HG03196 (cell line): ENCODE results near the gene HOXD8.

ENCODE experiments used
- ATAC-seq: cut with Tn5 transposase; IDR thresholded peaks from one replicate; pipeline ENCODE4 v1.9.1; 2021; ENCODE audit not compliant: unreplicated experiment

HOXD8 gene

DNA sequence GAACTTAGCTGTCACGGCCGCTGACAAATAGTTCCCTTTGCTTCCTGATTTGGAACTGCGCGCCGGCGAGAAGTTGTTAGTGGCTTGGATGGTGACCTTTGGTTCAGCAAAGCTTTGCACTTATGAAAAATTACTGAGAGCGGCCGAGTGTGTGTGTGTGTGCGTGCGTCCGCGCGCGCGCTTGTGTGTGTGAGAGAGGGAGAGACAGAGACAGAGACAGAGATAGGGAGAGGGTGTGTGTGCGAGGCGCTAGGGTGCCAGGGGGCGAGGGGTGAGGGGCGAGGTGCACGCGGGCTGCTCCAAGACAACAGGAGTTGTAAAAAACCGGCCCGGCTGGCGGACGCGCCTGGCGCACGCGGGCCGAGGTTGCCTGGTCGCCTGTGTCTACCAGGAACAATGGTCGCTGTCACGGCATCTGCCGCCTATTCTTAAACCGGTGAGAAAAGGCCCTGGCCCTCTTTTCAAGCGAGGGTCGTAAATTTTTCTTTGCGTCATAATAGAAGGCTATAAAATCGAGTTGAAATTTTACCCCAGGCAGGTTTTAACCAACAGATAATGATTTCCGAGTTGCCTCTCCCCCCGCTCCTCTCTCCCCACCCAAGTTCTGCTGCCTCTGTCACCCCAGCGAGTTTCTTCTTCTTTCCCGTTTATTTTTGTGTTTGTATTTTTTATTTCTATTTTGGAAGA, 28.1 kb downstream of the HOXD8 start:
- no peak for ATAC-seq

DNA sequence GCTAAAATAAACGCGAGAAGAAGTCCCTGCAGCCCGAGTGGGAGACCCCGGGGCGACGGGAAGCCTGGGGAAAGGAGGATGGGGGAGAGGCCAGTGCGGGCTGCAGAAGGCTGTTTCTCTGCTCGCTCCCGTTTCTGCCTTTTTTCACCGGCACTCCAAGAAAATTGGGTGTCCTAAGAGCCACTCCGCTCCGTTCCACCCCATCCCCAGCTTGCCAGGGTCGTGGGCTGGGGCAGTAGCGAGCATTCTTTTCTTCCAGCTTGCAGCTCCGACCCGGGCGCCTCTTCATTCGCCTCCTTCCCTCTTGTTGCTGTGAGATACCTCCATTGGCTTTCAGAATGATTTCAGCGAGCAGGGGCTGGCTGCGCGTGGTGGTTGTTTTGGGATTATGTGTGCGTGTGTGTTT, 28.7 kb downstream of the HOXD8 start:
- ATAC-seq, result no peak

DNA sequence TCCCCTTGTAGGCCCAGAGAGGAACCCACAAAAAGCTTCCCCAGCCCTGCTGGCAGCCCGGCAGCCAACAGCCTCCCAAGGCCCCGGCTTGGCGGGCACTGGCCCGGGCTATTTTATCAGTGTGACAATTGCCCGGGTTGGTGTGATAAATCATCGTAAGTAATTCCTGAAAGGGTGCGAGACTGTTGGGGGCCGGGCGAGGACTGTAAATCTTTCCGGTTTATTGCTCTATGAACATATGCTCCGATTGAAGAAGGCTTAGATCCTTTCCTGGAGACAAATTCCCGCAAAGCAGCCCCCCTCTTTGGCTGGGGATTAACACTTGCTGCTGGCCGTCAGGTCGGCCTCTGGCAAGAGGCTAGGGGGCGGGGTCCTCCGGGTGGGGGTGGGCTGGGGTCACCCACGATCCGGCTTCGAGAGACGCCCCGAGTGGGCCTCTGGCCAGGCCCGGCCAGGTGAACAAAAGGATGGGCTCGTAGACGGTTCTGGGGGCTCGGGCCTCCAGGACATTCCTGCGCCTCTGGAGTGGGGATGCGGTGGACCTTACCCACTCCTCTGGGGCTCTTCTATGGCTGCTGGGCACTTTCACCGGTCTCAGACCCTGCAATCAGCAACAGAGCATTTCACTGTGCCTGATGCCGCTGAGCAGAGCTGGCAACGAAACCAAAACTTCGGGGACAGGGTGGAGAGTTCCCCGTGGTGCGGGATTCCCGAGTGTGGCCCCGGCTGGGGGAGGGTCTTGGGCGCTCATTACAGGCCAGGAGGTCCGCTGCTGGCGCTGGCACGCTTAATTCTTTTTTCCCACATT, 29.6 kb downstream of the HOXD8 start:
- no peak for ATAC-seq

DNA sequence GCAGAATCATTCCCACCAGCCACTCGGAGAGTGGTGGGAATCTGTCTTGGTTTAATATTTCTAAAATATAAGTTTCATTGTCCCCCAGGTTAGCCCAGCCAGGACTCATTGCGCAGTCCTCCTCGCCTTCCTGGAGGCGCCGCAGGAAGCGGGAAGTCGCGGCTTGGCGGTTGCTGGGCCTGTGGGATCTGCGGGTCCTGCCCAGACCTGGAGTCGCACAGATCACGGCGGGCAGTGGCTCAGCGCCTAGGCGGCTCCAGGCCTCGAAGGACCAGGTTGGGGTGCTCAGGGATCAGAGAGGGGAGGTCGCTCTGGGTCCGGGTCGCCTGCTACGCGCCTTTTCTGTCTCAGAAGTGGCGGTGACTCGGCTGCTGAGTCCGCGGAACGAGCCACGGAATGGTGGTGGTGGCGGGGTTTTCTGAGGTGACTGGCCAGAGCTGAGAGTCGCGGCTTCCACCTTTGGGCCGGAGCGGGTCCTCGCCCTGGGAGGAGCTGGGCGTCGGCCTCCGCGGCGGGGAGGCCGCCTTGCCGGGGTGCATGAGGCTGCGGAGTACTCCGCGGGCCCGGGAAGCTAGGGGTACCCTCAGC, 30.3 kb downstream of the HOXD8 start:
- ATAC-seq, result no peak

DNA sequence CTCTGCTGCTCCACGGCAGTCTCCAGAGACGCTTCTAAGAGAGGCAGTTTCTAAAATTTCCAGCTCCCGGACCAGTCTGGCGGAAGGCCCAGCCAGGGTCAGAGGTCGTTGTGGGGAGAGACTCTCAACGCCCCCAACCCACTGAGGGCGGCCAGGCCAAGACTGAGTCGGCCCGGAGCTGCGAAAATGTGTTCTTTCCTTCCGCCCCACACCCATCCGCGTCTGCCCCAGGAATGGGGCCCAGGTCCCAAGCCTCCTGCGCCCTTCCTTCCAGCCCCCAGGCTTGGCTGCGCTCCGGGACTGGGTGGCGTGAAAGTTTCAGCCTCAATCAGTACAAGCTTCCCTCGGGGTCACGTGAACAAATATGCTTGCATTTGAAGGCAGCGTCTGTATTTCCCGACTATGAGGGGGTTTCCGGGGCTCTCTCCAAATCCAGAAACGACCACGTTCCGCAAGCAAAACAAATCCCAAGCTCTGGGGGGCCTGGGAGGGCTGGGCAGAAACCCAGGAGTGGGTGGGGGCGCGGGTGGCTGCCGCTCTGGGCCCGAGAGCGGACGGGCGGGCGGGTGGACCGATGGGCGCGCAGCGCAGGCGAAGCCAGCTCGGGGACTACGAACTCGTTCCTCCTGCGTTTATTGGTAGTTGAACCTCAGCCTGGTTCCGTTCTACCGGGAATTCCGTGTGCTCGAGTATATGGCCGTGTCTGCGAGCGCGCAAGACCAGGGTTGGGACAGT, 30.9 kb downstream of the HOXD8 start:
- ATAC-seq, result no peak

DNA sequence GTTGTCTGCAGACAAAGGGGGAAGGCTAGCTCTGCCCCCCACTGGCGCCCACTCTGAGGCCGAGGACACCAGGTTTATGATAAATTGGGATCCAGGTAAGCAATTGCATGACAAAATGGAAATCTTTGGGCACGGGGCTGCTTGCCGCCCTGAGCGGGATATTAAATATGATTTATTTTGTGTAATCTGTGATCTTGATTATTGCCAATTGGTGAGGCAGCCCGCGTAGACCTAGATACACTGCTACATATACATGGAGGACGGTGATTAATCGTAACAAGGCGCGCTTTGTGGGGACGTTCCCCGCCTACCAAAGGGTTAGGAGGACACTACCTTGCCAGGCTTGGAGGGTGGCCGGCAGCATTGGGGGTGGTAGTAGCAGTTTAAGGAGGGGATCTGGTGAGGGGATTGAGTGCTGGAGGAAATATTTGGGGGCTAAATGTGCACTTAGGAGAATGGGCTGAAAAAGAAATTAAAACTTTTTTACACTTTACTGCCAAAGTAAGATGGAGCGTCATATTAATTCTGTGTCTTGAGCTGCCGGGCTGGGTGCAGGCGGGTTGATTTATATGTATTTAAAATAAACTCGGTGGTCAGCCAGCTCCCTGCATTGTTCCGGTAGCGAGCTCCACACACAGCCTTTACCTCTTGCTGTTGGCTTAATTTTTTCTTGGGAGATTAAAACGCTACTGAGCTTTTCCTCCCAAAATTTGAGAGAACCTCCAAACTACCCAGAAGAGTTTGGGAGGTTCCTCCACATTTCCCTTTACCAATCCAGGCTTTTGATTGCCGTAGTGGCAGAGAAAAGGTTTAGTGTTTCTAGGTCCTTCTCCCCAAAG, 31.7 kb downstream of the HOXD8 start:
- ATAC-seq, result no peak

DNA sequence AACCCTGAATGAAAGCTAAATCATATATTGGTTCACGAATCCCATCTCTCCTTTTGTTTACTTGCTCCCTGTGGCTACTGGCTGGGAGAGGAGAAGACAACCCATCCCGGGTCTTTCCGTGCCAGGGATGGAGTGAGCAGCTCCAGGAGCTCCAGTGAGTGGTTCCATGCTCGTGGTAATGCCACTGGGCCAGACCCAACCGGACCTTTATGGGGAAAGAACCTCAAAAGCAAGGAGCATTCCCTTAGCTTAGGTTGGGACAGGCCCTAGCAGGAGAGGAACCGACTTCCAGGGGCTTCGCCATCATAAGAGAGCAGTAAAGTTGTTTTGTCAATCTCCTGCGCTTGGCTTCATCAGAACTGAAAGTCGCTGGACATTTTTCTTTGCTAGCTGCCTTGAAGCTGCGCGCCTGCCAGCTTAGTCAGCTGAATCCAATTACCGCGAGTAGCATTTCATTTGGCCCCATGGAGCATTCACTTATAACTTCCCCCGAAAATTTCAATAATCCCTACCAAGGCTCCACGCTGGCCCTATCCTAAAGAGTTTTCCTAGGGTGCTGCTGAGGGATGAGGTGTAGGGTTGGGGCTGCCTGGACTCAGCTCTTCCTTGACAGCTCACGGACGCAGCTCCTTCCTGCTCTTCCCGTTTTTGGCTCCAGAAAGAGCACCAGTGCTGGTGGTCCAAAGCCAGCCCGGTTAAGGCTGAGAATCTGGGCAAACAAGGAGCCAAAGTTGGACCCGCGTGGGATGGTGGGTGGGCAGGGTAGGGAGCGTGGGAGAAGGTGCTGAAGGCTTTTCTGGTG, 32.5 kb downstream of the HOXD8 start:
- ATAC-seq, result no peak

DNA sequence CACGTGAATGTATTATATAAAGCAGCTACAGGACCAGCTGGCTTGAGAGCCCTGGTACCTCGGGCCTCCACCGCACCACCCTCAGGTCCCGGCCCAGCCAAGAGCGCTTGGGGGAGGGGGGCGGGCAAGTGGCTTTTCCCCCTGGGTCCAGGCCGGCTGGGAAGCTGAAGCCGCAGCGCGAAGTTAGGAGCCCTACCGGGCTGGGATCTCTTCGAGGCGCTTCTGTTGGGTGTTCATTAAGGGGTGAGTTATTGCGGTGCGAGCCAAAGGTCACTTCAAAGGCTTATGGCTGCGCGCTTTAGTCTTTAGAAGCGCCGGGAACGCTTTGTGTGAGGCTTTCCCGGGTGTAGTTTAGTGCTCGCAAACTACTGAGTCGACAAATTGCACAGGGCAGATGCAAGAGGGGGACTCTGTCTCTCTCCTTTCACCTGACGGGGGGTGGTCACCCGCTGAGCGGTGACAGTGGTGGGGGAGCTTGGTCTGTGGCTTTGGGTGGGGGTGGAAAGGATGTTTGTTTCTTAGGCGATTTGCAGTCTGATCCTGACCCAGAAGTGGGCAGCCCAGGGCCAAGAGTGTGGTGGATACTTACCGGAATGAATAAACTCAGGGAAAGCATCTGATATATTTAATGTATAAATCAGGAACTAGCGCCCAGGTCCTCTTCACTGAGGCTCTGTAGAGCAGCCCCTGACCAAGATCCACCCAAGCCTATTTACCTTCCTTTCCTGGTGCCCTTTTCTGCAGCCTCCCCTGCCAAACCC, 33.6 kb downstream of the HOXD8 start:
- no peak for ATAC-seq

DNA sequence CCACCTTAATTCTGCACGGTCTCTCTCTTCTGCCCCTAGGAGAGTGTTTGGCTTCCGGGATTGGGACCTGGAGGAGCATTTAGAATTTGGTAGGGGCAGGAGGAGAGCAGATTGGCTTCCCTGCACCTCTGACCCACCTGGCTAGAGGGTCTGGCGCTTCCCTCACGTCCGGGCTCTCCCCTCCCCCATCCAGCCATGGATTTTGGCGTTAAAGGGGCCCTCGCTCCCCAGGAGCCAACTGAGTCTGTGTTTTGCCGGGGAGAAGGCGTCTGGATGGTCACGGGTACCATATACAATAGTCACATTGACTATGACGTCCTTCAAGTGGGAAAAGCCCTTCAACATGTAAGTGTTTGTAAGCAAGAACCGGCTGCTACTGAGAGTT, 34.2 kb downstream of the HOXD8 start:
- ATAC-seq, result no peak

DNA sequence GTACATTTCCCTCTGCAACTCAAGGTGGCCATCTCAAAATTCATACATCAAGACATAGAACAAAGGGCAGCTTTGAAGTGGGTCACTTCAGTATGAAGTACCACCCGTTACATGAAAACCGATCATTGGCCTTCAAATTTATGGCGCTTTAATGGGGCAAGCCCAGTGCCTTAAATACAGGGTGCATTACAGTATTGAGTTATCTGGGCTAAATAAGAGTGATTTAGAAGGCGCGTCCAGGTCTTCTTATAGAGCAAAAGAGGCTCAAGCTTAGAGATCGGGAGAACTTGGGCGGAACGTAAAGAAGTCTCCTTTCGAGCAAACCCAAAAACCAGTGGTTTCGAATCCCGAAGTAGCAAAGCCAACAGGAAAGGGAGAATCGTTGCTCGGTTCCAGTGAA, 34.7 kb downstream of the HOXD8 start:
- no peak for ATAC-seq

DNA sequence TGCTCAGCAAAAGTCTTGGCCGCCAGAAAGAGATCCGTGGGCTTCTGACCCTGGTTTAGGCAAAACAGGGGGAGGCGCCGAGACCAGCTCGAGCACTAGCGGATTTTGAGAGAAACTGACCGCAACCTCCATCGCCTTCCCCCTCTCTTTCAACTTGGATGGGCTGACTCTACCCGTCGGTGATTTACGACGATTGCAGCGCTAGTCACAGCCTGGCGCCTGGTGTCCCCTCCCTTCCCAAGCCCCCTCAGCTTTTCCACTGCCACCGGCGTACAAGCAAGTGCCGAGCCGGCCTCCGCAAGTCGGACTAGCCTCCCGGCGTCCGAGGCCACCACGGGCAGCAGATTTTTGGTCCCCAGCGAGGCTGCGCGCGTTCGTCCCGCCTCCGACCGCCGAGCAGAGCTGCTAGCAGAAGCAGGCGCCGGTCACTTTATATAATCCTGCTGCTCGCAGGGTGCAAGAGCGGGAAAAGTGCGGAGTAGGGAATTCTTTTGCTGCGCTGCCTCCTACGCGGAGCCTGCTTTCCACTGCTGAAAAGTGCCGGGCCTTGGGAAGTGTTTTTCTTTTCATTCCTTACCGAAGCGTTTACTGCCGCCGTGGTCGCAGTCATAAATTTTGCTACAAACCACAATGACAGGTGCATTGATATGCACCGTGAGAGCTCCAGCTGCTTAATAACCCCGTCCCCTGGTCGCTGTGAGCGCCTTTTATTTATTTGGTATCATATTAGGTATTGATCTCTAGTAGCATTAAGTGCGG, 35.3 kb downstream of the HOXD8 start:
- ATAC-seq, result no peak

DNA sequence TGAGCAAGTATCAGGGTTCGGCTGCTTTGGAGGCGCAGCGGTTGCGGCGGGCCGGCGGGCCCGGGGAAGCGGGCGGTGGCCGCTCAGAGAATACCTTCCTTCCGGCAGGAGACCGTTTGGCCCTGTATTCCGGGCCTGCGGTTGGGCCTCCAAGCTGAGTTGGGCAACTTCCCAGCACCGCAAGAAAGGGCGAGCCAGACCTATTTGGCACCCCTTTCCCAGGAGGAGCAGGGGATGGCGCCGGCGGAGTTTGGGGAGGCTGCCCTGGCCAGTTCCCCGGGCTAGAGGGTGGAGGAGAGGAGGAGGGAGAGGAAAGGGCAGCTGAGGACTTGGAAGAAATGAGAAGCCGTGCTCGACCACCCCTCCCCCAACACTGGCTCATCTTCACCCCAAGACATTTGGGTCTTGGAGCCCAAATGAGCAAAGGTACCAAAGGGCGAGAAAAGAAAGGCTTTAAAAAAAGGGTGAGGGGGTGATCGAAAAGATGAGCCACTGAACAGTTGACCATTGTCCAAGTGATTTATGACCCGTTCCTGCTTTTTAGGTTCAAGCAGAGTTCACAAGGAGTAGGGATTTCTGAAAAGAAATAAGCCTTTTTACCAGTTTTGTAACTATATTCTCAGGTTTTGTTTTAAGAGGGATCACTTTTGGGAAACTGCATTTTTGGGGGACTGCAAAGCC, 36.0 kb downstream of the HOXD8 start:
- no peak for ATAC-seq

DNA sequence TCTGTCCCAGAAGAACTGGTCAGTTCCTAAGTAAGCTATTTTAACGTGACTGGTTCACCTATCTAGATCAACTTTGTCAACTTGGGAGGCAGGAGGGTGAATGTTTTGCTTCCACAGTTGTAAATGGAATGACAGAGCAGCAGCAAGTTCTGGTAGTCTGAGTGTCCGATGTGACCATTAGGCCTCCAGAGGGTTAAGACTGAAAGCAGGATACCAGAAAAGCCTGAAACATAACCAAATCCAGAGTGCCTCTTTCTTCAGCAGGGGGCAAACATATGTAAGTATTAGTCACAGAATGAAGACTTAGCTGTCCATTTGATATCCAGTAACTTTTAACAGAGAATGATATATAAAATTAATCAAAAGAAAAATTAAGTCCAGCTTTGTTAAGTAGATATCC, 36.8 kb downstream of the HOXD8 start:
- ATAC-seq, result no peak

DNA sequence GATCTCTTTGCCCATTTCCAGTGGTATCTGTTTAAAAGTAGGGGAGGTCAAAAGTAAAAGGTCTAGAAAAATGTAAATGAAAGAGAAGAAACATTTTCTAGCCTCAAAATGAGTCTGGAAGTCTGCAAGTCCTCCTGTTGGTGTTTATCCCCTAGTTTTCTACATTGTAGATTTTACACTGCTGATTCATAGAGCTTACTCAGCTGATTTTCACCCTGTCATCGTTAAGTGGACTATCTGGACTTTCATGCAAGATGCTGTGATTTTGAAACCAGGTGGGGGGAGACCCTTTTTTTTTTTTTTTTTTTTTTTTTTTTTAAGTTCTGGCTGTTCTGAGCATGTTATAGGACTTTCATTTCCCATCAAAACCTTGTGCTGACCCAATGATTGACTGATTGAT, 37.9 kb downstream of the HOXD8 start:
- ATAC-seq, result no peak

DNA sequence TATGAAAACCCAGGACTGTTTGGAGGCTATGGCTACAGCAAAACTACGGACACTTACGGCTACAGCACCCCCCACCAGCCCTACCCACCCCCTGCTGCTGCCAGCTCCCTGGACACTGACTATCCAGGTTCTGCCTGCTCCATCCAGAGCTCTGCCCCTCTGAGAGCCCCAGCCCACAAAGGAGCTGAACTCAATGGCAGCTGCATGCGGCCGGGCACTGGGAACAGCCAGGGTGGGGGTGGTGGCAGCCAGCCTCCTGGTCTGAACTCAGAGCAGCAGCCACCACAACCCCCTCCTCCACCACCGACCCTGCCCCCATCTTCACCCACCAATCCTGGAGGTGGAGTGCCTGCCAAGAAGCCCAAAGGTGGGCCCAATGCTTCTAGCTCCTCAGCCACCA, 39.7 kb downstream of the HOXD8 start:
- ATAC-seq, result no peak

DNA sequence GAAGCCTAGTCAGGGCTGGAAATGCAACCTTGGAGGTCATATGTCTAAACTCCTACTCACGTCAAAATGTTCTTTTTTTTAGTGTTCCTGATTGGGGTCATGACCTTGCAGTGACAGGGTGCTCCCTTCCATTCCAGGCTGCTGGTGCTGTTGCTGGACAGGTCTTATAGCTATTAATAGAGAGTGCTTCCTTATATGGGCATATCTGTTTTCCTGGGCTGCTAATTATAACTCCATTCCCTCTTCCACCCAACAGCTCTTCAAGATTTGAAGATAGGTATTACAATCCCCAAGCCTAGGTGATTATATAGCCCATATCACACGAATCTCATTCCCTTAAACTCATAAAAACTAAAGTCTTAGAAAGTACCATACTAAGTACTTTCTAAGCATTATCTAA, 40.2 kb downstream of the HOXD8 start:
- ATAC-seq, result no peak

DNA sequence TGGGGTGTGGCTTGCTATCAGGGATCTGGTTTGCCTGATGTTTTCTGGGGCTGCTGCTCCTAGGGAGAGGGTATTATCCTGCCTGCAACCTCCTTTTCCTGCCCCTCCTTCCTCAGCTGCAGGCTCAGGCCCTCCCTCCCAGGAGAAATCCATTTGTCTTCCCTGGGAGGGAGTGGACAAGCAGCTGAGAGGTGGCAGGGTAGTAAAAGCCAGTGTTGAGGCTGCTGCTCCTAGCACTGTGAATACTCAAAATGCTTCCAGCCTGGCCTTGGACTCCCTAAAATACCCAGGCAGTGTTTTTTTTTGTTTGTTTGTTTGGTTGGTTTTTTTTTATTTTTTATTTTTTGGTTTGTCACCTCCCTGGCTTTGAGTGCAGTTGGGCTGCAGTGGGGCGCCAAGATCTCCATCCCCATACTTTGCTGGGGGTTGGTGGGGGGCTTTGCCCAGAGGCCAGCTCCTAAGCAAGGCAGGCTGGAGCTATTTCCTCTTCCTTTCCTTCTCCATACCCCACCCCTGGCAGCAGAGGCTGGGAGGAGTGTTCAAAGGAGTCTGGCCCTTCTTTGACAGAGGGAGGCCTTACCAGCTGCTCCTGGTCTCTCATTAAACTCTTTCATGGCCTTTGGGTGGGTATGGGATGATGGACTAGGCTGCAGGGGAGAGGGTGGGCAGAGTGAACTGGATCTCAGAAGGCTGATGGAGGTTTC, 41.2 kb downstream of the HOXD8 start:
- ATAC-seq, result no peak
